HG02571 (cell line): ENCODE results near the gene XPO6.
A peak's percentile ranks its signal among the peaks of the same experiment; 100 is the strongest.
"Not testable (repeated sequence)": the region's sequence is repeated elsewhere in the genome, so short reads cannot be mapped to it uniquely, and the experiment has no call there.

Experiments
- ATAC-seq: cut with Tn5 transposase; IDR thresholded peaks from one replicate; pipeline ENCODE4 v1.9.1; 2021; ENCODE audit warnings: mild to moderate bottlenecking, moderate library complexity; ENCODE audit not compliant: unreplicated experiment

The XPO6 gene

GRCh38 chr16:28211758-28212531, at the start of gene XPO6:
TSS of gene XPO6 (minus strand) at chr16:28211965. CDS start at chr16:28211368, 597 bp downstream.
- peak; percentile 80 for ATAC-seq

DNA sequence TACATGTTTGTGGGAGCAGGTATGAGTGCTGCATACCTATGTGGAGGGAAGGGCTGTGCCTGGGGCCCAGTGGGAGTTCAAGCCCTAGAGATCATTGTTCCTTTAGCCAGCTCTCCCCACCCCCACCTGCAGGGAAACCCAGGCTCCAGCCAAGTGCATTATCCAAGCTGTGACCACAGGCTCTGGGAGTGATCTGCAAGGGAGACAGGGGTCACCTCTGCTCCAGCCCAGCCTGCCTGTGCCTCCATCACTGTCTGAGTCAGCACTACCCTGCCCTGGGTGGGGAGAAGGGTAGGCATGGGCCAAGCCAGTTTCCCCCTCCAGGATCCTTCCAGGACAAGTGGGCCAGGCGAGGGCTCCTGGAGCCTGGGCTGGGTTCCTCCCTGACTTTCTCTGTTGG, 48.4 kb upstream of the XPO6 start:
- no peak for ATAC-seq

- ATAC-seq, result no peak
Observed at GRCh38 chr16:28259781-28260150, 48.0 kb upstream of the XPO6 start.

- ATAC-seq, result no peak
Observed at GRCh38 chr16:28259091-28259780, 47.5 kb upstream of the XPO6 start.

GRCh38 chr16:28258567-28258966, 46.8 kb upstream of the XPO6 start:
- ATAC-seq, result no peak

DNA sequence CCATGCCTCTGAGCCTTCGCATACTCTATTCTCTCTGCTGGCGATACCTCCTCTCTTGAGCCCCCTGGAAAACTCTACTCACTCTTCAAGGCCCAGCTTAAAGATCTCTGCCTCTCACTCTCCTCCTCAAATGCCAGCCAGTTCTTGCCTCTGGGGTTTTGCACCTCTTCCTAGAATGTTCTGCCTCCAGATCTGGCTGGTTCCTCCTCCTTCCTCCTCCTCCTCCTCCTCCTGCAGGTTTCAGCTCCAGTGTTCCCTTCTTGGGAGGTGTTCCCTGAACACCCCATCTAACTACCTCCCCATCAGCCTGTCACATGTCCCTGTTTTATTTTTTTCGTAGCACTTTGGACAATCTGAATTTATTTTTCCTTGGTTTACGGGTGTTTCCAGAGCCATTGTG, 45.5 kb upstream of the XPO6 start:
- ATAC-seq, result no peak

DNA sequence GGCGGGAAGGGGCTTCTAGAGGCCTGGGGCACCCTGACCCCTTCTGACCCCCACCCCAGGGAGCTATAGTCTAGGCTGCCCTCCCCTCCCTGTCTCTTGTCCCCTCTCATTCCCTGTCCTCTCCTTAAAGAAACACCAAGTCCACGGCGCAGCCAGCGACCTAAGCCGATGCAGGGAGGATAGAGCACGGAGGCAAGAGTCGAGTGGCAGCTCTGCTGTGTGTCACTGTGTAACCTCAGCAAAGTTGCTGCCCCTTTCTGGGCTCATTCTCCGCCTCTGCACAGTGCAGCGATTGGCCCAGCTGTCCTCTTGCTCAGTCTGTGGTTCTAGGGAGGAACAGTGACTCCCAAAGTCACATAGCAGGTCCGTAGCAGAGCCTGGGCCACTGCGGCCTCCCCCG, 44.1 kb upstream of the XPO6 start:
- ATAC-seq, result no peak

DNA sequence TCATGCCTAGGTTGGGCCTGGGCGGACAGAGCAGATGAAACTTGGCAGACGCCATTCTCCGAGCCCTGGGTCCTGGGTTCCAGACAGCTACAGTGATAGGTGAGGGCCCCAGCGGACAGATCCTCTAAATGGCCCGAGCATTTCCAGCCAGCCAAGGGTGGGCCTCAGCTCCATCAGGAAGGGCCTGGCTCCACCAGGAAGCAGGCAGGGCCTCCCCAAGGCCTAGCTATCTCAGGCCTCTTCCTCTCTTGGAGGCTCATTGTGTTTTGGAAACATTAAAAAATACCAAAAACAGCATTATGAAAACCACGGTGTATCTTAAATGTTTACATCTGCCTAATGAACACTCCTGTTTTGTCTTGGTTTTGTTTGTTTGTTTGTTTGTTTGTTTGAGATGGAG, 42.4 kb upstream of the XPO6 start:
- ATAC-seq, result no peak

GRCh38 chr16:28250999-28251398, 39.2 kb upstream of the XPO6 start:
- ATAC-seq, result no peak

GRCh38 chr16:28249483-28249882, 37.7 kb upstream of the XPO6 start:
- not testable (repeated sequence) for ATAC-seq

- ATAC-seq, result no peak
Observed at GRCh38 chr16:28241924-28242323, 30.2 kb upstream of the XPO6 start.

DNA sequence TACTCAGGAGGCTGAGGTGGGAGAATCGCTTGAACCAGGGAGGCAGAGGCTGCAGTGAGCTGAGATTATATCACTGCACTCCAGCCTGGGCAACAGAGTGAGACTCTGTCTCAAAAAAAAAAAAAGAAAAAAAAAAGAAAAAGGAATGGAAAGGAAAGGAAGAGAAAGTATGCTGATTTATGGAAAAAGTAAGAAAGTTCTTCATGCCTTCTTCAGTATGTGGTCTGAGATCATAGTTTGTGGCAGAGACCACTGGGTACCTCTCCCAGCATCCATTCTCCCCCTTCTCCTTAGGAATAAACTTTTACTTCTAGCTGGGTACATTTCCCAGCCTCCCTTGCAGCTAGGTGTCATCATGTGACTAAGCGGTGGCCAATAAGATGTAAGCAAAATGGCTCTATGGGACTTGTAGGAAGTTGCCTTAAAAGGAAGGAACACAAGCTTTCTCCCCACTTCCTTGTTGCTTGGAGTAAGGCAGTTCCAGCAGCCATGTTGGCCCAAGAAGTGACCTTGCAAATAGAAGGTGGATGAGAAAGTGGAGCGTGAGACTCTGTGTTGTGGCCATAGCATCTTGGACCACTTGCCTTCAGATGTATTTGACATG, 26.1 kb upstream of the XPO6 start:
- no peak for ATAC-seq

- ATAC-seq, result no peak
Observed at GRCh38 chr16:28231763-28232162, 20.0 kb upstream of the XPO6 start.

DNA sequence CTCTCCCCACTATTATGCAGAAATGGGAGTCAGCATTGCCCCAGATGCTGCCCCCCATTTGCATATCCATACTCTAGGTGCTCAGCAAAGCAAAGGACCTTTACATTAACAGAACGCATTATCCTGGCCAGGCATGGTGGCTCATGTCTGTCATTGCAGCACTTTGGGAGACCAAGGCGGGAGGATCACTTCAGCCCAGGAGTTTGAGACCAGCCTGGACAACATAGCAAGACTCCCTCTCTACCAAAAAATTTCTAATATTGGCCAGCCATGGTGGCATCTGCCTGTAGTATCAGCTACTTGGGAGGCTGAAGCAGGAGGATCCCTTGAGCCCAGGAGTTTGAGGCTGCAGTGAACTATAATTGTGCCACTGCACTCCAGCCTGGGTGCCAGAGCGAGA, 12.1 kb upstream of the XPO6 start:
- not testable (repeated sequence) for ATAC-seq

GRCh38 chr16:28219777-28220176, 8.0 kb upstream of the XPO6 start:
- not testable (repeated sequence) for ATAC-seq

- no peak for ATAC-seq
Observed at GRCh38 chr16:28219282-28219681, 7.5 kb upstream of the XPO6 start.

- no peak for ATAC-seq
Observed at GRCh38 chr16:28218109-28218508, 6.3 kb upstream of the XPO6 start.

- no peak for ATAC-seq
Observed at GRCh38 chr16:28217326-28217725, 5.6 kb upstream of the XPO6 start.

DNA sequence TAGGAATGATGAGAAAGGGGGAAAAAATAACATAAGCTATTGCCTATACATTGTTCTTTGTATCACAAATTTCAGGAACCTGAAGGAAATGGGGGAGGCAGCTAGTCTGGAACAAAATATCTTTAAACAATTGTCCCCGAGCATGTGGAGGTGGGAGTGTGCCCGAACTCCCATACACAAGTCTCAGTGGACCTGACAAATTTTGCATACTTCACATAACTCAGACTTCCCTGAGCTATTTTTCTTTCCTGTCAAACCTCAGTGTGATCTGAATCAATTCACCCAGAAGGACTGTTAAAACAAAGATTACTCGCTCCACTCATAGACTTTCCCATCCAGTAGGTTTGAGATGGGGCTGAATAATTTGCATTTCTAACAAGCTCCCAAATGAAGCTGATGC, 1.6 kb upstream of the XPO6 start:
- no peak for ATAC-seq

- no peak for ATAC-seq
Observed at GRCh38 chr16:28212532-28212873, 738 bp upstream of the XPO6 start.

DNA sequence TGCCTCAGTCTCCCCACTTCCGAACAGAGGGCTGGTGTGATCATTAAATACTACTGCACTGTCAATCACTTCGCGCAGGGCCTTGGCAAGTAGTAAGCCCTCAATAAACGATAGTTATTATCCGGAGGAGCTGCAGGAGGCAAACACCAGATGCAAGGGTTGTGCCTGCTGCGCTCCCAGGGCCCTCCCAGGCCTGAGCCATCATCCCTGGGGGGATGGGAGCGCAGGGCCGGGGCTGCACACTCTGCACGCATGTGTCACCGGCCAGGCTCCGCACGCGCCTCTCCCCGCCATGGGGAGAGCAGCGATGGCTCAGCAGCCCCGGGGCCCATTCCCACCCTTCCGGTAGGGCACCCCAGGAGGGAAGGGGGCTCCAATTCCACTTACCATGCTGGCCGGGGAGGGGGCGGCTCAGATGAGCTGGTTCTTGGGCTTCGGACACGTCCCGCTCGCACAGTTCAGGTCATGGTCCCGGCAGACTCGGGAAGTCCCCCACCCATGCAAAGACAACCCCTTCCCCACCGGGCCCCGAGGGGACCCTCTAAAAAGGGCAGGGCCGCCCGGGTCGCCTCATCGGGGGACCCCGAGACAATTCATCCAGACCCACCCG, 681 bp downstream of the XPO6 start:
- ATAC-seq, result peak; percentile 38

GRCh38 chr16:28210264-28210663, 1.5 kb downstream of the XPO6 start:
- no peak for ATAC-seq
